NCI-H1092 treated with DMSO at 0.1 percent for 48 hours (cell line): ENCODE data around the gene NRXN3.

Source experiments
- DNase-seq: peaks from one replicate; lab custom pipeline; 2025; lab: John Stamatoyannopoulos, UW

The NRXN3 gene

DNA sequence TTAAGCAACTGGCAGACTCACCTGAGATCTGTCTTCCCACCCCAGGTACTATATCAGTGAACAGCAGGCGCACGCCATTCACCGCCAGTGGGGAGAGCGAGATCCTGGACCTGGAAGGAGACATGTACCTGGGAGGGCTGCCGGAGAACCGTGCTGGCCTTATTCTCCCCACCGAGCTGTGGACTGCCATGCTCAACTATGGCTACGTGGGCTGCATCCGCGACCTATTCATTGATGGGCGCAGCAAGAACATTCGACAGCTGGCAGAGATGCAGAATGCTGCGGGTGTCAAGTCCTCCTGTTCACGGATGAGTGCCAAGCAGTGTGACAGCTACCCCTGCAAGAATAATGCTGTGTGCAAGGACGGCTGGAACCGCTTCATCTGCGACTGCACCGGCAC, 544.5 kb downstream of the NRXN3 start:
- DNase-seq: no peak

DNA sequence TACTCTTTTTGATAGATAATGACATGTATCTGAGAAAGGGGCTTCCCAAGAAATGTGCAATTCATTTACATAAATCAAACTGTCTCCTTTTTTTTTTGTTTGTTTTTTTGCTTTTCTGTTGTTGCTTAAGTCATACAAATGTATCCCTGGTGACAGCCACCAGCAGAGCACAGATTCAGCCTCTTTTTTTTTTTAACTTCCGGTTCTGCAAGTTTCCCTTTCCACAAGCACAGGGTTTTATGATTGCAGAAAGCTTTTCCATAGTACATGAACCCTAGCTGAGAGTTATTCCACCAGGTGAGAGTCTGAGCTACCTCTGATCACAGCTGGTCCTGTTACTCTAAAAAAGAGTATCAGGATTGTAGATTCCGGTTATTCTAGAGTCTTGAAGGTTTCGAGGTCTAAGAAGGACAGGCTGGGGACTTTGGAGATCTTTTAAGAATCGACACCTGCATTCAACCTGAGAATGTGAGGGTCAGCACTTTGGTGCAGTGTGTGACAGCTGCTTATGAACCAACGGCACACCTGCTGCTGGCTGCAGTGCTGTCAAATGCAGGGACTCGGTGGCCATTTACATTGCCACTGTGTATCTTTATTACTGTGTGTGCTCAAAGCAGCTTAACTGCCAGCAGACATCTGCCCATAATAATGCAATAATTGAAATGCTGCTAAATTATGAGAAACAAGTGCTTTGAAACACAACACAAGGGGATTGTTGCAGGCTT, 551.7 kb downstream of the NRXN3 start:
- peak; percentile 54 for DNase-seq

DNA sequence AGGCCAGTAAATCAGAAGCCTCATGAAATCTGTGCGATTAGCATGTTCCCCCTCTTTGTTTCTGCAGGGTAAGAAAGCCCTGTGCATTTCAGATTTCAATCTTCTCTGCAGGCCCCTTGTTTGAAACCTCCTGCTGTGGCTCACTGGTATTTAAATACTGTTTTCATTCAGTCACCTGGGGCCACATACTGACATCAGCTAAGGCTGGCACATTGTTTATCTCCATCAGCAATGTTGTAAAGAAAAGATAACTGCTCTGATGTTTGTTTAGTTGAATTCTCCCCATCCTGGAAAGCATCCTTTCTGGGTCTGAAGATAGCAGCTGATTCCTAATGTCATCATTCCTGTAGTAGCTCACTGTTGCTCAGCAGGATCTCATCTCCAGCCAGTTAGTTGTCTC, 554.9 kb downstream of the NRXN3 start:
- no peak for DNase-seq

DNA sequence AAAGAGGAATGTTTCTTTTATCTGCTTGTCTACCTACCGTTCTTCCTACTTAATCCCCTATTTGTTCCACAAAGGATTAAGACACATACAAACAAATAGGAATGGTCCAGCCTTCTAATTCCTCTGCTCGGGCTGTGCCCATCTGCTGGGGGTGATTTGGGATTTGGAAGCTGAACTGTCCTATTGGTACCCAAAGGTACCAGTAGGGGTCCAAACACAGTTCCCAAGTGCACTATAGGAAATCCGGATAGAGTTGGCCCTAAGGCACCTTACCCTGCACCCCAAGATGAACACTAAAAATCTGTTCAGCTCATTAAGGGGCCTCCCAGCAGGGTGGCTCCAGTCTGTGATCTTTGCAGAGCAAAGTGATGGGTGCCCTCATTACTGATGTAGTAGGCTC, 566.9 kb downstream of the NRXN3 start:
- no peak for DNase-seq

DNA sequence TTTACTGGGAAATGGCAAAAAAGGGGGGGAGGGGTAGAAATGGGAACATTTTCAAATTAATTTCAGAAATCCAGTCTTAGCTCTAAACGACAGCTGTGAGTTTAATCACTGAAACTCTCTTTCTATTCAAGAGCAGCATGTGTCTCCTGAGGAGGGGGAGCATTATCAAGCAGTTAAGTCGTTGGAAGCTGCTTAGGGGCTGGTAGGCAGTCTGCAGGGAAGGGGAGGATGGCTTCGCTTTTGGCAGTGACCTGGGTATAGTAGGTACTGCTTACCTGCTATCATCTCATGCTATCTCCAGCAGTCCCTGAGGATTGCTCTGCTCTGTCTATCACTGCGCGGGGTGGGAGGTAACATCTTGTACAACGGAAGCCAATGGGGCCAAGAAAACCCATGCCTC, 567.4 kb downstream of the NRXN3 start:
- no peak for DNase-seq

DNA sequence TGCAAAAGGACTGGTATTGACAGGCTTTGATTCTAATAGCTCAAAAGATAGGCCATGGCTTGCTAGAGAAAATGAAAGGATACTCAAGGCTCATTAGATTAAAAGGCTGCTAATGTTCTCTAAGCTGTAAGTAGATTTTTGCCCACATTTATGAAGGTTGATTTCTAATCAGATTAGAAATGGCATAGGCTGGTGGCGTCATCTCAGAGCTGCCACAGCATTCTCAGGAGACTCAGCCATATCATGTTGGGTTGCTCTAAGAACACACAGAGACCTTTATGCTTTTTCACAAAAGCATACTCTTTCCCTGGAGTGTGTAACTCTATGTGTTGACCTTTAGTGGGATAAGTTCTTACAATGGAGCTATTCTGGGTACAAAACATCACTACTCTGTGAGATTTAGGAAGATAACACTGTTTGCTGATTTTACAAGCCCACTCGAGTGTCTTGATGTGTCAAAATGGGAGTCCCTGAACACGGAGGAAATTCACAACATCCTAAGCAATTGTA, 576.0 kb downstream of the NRXN3 start:
- DNase-seq: no peak

DNA sequence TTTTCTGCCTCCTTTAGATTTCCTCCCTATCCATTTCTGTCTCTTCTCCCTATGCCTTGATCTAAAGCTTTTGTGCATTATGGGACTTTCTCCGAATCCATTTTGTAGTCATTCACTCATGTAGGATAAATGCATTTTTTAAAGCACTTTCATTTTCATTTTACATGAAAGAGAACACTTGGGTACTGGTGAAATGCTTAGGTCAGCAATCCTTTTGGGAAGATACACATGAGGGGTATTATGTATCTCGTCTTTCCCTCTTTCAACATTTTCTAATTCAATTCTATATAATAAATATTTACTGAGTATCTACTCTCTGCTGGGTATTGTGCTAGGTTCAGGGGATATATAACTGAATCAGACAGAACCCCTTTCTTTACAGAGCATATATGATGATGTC, 577.6 kb downstream of the NRXN3 start:
- DNase-seq: no peak

DNA sequence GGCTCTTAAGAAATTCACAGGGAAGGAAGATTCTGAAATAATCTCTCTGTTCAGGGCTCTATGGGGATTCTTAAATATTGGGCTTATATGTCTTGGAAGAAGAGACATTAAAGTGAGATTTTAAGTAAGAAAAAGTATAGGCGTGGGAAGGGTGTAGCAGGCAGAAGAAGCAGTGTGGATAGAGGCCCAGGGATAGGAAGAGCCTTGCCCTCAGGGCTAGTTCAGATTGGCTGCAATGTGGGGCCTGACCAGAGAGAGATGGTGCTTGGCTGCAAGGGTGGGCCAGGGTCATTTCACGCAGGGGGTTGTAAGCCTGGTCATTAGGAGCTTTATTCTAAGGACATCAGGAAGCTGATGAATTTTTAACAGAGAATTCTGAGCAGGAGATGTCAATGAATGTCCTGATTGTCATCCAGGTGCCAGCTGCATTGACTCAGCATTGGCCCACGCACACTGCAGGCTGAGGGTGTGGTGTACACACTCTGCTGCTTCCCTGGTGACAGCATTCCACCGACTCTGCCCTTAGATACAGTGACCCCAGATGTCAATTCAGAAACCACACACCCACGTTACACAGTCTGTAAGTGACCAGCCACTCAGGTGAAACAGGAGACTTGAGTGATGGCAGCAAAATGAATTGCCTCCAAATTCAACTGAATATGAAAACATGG, 582.5 kb downstream of the NRXN3 start:
- DNase-seq: no peak

DNA sequence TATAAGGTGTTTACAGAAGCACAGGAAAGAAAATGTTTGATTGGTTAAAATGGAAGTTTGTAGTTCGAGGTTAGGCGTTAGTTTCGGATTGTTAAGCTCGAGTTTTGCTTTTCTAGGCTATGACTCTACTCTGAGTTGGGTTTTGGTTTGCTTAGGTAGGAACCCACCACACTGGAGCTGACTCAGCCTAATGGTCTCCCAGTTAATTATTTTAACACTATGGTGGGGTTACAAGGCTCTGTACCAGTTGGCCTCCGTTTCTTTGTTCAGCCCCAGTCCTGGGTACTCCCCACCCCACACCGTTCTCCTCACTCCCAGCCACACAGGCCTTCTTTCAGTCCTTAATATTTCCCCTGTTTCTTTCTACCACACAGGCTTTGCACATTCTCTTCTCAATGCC, 583.9 kb downstream of the NRXN3 start:
- DNase-seq: no peak

DNA sequence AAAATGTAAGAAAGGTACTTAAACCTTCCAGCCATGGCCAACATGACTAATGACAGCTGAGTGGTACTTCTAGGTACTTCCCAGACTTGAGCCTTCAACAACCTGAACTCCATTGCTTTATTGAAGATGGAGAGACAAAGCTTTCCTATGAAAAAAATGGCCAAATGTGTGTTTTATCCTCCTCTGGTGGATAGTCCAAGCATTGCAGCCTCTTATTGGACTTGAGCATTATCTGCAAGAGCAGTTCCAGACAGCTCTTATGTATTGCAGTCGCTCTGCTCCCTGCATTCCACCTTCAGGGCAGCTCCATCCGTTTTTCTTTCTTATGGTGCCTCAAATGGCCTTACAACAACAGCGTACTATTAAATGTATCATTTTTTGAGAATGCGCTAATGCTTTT, 588.2 kb downstream of the NRXN3 start:
- peak; percentile 57 for DNase-seq

DNA sequence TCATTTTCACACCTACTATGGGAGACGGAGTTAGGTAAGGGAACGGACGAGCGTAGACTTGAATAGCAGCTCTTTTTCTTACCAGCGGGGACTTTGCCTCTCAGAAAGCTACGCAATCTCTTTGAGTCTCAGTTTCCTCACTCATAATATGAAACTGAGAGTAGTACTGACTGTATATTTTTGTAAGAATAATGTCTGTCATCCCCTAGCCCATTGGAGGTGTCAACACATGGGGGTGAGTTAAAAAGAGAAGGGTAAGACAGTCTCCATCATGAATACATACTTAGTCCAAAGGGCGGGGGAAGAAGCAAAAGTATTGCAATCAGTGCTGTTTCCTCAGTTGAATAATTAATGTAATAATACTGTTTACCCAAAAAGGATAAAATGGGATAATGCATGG, 592.2 kb downstream of the NRXN3 start:
- DNase-seq: no peak

DNA sequence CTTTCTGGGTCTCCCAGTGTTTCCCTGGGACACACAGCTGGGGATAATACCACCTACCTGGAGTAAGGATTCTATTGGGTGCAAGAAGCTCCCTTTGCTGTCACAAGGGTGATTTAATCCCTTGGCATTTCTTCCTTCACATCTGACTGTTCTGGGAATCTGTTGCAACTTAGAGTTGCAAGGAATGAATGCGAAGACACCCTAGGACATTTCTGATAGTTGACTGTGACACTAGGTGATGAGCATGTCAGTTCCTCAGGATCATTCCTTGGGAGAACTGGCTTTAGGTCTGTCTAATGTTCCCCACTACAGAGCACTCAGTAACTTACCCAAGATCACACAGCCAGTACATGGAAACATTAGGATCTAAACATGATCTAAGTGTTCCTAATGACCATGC, 593.6 kb downstream of the NRXN3 start:
- DNase-seq: no peak

DNA sequence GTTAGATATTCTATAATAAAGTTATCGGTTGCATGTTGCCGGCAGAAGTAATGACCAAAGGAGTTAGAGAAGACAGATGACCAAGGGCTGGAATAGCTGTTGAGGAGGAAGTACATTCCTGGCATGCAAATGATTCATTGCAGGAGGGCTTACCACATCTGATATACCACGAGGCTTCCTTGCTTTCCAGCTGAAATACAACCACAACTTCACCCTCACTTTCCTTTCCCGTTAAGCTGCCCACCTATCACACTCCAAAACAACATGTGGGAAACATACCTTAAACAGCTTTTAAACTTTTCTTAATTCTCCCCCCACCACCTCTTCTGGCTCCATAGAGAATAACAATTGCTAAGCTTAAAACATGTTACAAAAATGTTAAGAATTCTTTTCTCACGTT, 594.1 kb downstream of the NRXN3 start:
- no peak for DNase-seq

DNA sequence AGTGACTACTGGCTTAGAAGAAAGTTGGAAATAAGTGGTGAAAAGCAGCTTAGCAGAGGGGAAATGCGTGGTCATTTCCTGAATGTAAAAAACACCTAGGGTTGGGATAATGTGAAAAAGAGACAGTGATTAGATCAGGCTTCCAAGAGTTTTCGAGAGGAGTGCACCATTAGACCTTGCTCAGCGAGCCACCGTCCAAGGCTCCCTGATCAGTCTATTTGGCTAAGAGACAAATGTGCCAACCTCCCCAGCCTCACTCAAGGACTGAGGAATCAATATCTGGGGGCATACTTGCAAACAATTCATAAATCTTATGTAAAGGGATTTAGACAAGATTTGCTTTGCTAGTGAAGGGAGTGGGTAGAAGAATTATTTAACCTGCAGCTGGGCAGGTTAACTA, 594.5 kb downstream of the NRXN3 start:
- DNase-seq: no peak

DNA sequence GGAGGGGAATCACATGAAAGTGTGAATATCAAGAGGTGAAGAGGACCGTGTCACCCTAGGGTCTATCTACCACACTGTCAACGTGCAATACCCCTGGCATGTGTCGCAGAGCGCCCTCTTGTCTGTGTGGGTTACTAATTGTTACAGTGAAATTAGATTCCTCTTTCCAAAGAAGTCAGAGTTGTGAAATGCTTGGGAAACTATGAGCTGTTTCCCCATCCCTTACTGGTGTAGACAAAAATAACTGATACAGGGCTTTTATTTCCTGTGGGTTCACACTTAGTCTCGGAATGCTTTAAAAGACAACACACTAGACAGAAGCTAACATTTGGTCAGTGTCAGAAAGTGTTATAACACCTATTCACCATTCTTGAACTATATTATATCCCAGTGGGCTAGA, 597.3 kb downstream of the NRXN3 start:
- no peak for DNase-seq

DNA sequence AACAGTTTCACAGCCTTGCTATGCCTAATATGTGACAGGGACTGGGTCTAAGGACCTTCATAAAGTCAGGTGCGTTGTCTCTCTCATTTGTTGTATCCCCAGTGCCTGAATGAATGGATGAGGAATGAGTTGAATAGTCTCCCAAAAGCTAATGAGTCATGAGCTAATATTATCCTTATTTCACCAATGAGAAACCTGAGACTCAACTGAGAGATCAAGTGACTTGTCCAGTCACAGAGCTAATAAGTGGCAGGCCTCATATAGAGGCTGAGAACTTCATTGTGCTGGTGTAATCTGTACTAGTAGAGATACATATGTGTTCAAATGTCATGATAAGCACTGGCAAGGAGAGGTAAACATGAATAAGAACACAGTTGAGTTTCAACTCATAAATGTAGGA, 612.4 kb downstream of the NRXN3 start:
- no peak for DNase-seq

DNA sequence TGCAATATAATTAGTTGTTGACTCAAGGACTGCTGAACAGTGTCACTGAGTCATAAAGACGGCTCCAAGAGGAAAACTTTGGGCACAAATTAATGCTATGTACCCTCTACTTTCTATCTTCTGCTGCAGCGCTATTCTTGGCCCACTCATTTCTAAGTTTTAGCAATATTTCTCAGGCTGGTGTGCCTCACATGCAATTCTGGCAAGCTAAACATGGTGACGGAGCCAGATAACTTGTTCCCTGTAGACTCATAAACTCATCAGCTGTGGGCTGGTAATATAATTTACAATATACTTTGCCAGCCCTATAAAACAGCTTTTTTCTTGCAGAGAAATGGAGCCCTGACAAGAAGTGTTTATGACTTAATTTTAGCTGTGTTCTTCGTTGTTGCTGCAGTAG, 615.1 kb downstream of the NRXN3 start:
- DNase-seq: no peak

DNA sequence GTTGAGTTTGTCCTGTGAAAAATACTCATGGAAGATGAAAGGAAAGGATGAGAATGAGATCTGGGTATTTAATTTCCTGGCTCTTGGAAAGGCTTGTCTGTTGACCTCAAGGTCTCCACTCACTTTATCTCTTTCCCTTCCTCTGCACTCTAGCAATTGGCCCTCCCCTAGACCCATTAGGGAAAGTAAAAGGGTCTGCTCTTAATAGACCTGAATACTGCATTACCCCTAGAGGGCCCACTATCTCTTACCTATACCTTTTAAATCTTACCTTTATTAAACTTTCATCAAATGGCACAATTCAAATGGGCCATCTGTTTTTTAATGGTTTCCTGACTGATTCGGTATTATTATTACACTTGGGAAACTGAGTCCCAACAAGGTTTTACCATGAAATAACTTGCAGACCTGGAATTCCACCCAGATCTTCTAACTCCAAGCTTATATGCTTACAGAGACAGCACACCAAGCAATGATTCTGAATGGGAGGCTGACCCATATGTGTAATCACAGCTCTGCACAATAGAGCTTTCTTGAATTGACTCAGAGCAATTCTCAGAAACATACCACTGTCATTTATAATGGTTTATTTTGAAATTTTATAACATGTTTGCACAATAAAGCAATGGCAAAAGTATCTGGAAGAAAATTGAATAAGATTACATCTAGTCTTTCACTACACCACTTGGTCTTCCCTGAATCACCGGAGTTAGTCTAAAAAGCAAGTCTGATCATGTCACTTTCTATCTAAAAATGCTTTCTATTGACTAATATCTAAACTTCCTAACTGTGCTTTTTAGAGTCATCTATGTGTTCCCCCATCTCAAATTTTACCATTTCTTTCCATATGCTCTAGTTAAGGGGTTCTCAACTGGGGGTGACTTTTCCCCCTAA, 618.5 kb downstream of the NRXN3 start:
- DNase-seq: no peak

DNA sequence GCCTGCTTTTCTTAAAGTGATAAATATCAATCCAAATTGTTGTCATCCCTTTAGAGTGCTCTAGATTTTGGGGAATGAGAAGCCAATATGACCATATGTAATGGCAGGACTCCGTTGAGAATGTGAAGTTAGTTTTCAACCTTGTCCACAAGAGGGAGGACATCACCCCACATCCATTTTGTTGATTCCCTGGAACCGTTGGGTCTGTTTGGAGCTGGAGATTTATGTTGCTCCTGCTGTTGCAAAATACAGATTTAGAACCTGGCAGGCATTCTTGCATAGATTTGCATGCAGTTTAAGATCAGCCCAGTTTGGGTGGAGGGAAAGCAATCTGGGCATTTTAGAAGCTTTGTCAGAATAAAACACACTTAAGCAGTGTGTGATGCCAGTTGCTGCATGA, 620.1 kb downstream of the NRXN3 start:
- DNase-seq: no peak

DNA sequence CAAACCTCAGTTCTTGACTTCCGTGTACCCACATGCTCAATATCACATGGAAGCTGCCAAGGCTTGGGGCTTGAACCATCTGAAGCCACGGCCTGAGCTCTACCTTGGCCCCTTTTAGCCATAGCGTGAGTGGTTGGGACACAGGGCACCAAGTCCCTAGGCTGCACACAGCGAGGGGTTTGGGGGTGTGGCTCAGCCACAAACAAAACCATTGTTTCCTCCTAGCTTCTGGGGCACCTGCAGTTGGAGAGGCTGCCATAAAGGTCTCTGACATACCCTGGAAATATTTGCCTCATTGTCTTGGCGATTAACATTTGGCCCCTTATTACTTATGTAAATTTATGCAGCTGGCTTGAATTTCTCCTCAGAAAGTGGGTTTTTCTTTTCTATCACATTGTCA, 628.6 kb downstream of the NRXN3 start:
- DNase-seq: no peak

DNA sequence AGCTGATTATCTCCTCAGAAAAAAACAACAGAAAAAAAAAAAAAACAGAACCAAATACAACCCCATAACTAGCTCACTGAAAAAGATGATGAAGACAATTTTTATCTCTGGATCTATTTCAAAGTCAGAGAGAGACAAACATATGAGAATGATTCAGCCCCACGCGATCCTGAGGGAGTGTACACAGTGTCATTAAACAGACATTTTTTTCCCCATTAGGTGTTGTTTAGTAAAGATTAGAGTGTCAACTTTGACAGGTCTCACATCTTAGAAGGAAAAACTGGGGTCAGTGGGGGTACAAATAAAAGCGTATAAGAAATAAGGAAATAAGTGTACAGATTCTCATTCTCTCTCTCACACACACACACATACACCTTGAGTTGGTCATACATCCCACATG, 635.4 kb downstream of the NRXN3 start:
- no peak for DNase-seq

DNA sequence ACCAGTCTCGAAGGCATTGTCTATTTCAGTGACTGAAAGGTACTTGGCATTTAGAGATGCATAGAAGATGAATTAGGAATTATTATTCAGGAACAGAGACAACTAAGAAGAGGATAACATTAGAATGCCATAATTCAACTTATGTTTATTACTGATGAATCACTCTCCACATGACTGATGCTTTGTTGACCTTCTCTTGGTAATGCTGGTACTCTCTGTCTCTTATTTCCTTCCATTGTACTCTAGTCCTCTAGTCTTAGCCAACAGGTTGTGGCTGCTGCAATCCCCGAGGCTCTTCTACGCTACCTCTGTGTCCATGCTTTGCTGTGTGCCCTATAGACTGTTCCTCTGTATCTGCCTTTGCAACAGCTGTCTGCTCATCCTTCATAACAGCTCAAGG, 652.9 kb downstream of the NRXN3 start:
- DNase-seq: no peak

DNA sequence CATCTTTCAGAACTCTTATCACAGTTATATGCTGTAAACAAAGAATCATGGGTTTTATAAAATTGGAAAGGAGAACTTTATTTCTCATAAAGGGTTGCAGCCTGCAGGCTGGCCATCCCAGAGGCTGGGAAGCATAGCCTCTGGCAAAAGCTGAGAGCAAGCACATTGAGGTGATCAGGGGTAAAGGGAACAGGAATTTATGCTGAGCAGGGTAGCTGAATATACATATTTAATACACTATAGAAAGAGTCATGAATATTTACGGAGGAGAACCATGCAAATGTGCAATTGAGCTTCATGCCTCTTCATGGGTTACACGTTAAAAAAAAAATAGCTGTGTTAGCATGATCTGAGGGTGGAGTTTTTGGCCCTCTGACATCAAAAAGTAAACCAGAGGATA, 653.3 kb downstream of the NRXN3 start:
- no peak for DNase-seq
